Measurements from ENCODE around the gene MTA1. TPM values are rescaled to one million over a fixed set of nuclear protein-coding genes. Genes with fewer than 3 reads are reported as not detected.

MTA1 gene
- polyA plus RNA-seq, 1 donor: 117 TPM

DNA sequence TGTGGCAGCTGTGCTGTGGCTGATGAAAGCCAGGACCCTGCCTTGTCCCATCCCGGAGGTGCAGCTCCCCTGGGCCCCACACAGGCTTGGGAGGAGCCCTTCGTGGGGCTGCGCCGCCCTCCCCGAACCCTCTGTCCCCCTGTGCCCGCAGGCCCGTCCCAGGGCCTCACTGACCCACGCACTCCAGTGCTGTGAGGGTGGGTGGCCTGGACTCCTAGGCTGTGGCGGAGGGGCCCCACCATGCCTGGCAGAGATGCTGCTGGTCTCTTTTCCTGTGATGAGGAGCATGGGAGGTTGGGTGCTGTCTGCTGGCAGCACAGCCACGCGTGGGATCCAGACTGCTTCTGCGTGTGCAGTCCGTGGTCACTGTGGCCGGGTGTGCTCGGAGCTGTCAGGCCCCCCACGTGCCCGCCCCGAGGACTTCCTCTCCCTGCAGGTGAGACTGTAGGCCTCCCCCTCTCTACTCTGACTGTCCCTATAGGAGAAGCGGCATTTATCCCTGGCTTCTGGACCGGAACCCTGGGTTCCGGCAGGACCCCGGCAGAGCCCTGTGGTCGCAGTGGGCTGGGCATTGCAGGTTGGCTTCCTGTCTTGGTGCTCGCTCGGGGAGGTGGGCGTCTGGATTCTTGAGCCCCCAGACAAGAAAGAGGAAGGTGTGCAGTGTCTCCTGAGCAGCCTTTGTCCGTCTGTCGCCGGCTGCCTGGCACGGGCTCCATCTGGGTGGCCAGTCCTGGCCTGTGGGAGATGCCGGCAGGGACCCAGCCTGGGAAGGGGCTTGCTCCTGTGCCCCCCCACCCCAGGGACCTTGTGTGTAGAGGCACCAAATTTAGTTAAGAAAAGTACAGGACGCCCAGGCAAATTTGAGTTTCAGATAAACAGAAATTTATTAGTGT lies 2.3 kb downstream of the MTA1 start:
- no peak for DNase-seq

- DNase-seq: no peak
Measured at GRCh38 chr14:105422695-105423487, 3.3 kb downstream of the MTA1 start.

DNA sequence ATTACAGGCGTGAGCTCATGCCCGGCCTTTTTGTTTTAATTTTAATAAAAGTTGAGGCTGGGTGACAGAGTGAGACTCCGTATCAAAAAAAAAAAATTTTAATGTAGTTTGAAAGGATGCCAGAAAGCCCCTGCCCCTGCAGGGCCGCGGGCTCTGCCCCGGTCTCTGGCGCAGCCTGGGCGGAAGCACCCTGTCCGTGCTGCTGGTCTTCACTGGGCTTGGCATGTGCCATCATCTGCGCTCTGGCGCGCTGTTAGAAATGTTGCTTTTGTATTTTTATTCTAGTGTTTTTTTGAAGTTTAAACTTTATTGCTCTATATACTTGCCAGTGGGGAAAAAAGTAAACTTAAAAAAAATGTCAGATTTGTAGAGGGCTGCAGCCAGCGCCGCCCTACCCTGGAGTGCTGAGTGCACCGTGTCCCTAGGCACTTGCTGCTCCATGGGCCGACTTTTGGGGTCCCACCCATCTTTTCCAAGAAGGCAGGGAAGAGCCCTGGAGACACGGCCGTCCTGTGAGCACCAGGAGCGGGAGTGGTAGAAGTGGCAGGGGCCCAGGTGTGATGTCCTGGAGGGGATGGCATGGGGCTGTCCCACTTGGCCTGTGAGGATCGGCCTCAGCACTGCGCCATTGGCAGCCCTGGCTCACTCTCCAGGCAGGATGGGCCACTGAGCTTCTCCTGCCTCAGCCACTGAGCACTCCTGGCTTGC lies 4.0 kb downstream of the MTA1 start:
- no peak for DNase-seq

GRCh38 chr14:105424861-105425260 lies 5.2 kb downstream of the MTA1 start:
- no peak for DNase-seq

- DNase-seq: no peak
Measured at GRCh38 chr14:105425823-105426247, 6.2 kb downstream of the MTA1 start.

GRCh38 chr14:105426416-105427130 lies 6.9 kb downstream of the MTA1 start:
- no peak for DNase-seq

DNA sequence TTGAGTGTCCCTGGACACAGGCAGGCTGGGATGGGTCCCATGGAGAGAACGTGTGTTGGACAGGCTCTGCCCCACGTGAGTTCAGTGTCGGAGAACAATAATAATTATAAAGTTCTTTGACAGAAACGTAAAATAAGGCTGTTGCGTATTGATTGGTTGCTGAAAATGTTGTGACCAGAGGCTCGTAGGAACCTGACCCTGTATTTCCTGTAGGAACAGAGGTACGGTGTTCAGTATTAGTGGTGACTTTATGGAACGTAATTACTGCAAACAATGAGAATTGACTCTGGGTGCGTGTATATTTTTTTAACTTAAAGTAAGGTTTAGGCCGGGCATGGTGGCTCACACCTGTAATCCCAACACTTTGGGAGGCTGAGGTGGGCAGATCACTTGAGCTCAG lies 7.8 kb downstream of the MTA1 start:
- no peak for DNase-seq

DNA sequence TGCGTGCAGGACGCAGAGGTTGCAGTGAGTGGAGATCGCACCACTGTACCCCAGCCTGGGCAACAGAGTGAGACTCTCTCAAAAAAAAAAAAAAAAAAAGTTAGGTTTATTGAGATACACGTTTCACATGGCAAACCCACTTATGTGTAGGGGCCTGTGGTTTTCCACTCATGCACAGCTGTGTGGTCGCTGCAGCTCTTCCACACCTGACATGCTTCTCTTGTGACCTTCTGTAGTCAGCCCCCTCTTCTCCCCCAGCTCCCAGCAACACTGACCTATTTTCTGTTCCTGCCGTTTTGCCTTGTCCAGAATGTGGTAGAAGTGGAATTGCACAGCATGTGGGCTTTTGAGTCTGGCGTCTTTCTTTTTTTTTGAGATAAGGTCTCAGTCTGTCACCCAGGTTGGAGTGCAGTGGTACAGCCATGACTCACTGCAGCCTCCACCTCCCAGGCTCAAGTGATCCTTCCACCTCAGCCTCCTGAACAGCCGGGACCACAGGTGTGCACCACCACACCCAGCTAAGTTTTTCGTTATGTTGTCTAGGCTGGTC lies 8.4 kb downstream of the MTA1 start:
- DNase-seq: no peak

DNA sequence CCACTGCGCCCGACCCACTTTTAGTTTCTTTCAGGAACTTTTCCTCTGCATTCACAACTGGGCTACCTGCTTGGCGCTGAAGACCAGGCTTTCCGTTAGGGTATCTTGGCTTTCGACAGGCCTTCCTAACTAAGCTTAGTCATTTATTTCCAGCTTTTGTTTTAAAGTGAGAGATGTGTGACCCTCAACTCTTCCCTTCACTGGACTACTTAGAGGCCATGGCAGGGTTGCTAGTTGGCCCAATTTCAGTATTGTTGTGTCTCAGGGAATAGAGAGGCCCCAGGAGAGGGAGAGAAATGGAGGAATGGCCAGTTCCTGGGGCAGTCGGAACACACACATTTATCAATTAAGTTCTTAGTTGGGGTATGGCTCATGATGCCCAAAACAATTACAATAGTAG lies 10.4 kb downstream of the MTA1 start:
- no peak for DNase-seq

- DNase-seq: no peak
Measured at GRCh38 chr14:105430565-105430964, 10.9 kb downstream of the MTA1 start.

DNA sequence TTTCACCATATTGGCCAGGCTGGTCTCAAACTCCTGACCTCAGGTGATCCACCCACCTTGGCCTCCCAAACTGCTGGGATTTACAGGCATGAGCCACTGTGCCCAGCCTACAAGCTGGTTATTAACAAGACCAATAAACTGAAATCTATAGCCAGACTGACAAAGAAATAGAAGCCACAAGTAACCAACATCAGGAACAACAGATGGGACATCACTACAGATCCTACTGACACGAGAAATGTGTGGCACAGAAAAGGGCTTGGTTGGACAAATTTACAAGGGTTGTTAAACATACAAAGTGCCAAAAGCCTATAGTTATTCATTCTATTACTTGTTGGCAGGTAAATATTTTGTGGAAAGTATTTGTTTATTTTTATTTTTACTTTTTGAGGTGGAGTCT lies 11.6 kb downstream of the MTA1 start:
- DNase-seq: no peak

DNA sequence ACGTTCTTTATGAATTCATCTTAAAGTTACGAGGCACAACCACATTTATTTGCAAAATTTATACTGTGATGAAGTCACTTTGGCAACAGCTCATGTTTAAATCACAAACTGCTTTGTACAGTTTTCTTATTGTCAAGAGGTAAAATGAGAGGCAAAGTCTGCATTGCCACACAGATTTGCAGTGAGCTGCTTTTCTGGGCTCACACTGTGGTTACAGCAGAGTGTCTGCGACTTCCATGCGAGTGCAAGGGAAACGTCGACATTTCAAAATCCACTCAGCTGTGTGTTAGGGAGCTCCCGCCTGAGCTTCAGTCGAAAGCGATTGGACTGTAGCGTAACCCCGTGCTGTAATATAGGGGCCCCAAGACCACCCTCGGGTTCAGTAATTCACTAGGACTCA lies 13.0 kb downstream of the MTA1 start:
- no peak for DNase-seq

DNA sequence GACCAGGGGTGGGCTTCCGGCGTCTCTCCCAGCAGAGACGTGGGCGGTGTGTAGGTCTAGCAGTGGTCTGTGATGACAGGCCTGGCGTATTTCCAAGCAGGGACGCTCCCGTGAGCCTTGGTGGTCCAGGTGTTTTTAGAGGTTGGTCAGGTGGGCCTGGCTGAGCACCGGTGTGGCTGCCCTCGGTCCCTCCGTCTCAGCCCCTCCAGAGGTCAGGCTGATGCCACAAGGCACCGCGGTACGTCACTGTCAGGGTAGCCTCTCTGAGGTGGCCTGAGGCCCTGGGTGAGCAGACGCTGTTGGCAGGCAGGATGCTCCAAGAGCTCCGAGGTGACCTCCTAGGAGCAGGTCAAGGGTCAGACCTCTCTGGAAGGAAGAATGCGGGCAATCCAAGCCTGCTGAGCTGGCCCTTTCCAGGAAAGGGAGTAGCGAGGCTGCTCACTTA lies 13.6 kb downstream of the MTA1 start:
- DNase-seq: no peak

- DNase-seq: no peak
Measured at GRCh38 chr14:105436402-105436801, 16.8 kb downstream of the MTA1 start.

- DNase-seq: no peak
Measured at GRCh38 chr14:105436891-105437722, 17.5 kb downstream of the MTA1 start.

DNA sequence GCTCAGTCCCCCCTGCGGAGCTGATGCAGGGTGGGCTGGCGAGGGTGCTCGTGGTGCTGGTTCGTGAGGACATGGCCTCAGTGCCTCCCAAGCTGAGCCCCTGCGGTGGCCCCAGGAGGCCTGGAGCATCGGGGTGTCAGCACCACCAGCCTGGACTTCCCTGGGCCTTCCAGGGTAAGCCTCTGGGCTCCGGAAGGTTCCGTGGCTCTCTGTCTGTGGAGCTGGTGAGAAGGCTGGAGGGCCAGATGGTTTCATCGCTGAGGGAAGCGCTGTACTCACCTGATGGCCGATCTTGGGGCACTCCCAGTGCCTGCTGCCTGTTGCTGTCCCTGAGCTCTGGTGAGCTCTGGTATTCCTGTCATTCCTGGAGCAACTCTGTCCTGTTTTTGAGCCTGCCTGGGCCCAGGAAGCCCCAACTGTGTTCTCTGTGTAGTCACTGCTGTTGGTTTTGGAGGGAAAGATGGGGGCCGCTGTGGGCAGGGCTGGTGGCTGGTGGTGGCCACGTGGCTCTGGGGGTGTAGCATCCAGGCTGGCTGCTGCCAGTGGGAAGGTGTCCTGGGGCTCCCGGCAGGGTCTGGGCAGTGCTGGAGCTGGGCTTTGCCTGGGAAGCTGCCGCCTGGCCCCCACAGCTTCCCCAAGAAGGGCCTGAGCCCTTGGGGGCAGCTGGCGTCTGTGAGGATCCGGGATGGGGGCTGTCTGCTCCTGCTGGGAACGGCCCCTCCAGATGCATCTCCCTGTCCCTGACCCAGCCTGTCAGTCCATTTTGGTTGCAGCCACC lies 18.3 kb downstream of the MTA1 start:
- DNase-seq: no peak

DNA sequence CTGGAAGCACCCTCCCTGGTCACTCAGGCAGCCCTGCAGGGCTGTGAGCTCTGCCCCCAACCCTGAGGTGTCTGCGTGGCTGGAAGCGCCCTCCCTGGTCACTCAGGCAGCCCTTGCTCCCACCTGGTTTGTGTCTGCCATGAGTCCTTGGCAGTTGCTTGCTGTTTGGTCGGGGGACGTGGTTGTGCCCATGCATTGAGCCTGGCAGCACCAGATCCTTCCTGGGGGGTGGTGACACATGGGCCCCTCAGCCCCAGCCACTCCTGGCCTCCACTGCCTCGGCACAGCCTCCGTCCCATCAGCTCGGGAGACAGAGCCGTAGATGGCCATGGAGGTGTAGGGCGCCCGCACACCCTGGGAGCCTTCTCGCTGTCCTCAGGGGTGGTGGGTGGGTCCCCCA lies 19.6 kb downstream of the MTA1 start:
- DNase-seq: no peak

DNA sequence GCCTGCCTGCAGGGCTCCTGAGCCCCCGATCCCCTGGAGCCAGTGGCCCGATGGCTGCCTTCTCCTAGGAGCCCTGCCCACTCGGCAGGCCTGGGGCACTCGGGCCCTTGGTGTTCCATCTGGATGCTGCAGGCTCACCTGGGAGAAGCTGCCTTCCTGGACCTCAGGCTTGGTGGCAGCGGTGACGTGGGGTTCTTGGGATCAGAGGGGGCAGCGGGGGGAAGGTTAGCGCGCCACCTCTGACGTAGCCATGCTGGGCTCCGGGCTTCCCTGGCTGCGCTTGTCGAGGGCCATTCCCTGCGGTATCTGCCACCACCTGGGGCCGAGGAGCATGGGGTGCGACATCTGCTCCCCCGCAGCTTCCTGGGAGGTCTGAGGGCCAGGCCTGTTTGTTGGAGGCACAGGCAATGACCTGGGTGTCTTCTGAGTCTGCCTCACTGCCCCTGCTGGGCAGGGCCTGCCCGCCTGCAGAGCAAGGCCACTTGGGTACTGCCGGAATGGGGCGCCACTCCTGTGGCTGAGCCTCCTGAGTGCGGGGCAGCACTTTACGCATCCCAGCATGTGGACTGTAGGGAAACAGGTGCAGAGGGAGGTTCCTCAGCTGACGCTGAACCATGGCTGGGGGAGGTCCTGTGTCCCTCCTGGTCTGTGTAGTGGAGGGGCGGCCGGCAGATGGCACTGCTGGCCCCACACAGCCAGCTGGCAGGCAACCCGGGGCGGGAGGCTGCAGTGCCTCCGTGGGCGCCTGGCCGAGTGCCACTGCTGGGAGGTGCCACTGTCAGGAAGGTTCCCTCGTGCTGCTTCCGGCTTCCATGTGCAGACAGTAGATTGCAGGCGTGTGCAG lies 20.3 kb downstream of the MTA1 start:
- DNase-seq: no peak

GRCh38 chr14:105440554-105440900 lies 20.9 kb downstream of the MTA1 start:
- no peak for DNase-seq
